Pancreas (tissue), 10 donors: ENCODE data around the gene NSG1. TPM values are rescaled to one million over a fixed set of nuclear protein-coding genes. Genes with fewer than 3 reads are reported as not detected.
"Not testable (repeated sequence)": the region's sequence is repeated elsewhere in the genome, so short reads cannot be mapped to it uniquely, and the experiment has no call there.

Source experiments
- ATAC-seq, 4 donors: fragments of 200-7000 bp; cut with Tn5 transposase; one replicate each; pipeline versions ENCODE4 v1.8.0 to v1.9.1; 2020; ENCODE audit warnings: mild to moderate bottlenecking in 4 of 4, moderate library complexity in 4 of 4
- DNase-seq, 6 donors: peaks; one replicate each; pipeline ENCODE4 v3.0.0-alpha.2; 2020
- FAIRE-seq: peaks from 2 replicates; lab custom pipeline; 2012; peaks lifted over from hg19 to GRCh38; lab: Jason Lieb, UNC
- H3K27ac ChIP-seq, 4 donors: fragments of 200-600 bp; sonication (generic); 1 replicate in 3 of 4; 2 replicates in 1 of 4; pipeline versions ENCODE4 v1.5.0 to v1.8.0; 2020
- H3K27me3 ChIP-seq, 4 donors: fragments of 200-600 bp; one replicate each; pipeline ENCODE4 v1.8.0; 2021
- H3K36me3 ChIP-seq, 3 donors: fragments of 200-600 bp; sonication (generic) in 1 of 3; one replicate each; pipeline versions ENCODE4 v1.5.0 to v1.8.0; 2020 to 2021
- H3K4me1 ChIP-seq, 3 donors: fragments of 200-600 bp; one replicate each; pipeline ENCODE4 v1.8.0; 2021
- H3K4me3 ChIP-seq, 4 donors: fragments of 200-600 bp; sonication (generic) in 2 of 4; one replicate each; pipeline versions ENCODE4 v1.5.0 to v1.8.0; 2020 to 2021
- H3K9me3 ChIP-seq, 4 donors: fragments of 200-600 bp; one replicate each; pipeline ENCODE4 v1.8.0; 2021
- CTCF ChIP-seq, 4 donors: fragments of 200-600 bp; sonication (generic) in 3 of 4; IDR thresholded peaks; one replicate each; pipeline versions ENCODE4 v1.5.0 to v1.8.0; 2021; ENCODE audit warnings: antibody characterized with exemption in 4 of 4
- WGBS, 2 donors: extraction: QIAGEN DNeasy Blood & Tissue Kit; methylation state at CpG; one replicate each; pipeline ENCODE4 v1.1.7; 2013; 5-methylcytosine and 5-hydroxymethylcytosine counted together
- intact Hi-C, 3 donors: fragments of 100-400 bp; cut with DNase I; formaldehyde crosslinking; loops; one replicate each; pipeline versions ENCODE4 v1.11.1 to v1.14.2; 2022
- polyA plus RNA-seq, 2 donors: library from polyadenylated mRNA; stranded (reverse); fragments of 200-250 nt; gene quantifications; one replicate each; pipeline ENCODE4 v1.2.3, GENCODE V29; 2013
- total RNA-seq, 6 donors: library from RNA; stranded (reverse); fragmentation: NEBNext Ultra II Directional in 4 of 6; extraction: Animal tissue kit (Norgen Biotek cat#: 25700) in 4 of 6; gene quantifications; one replicate each; pipeline versions ENCODE4 v1.2.1 to v1.2.4, GENCODE V29; 2021 to 2023
- donor health status: healthy with polysubstance abuse.
- donor health status: DM: no; HTN: no; CAD: no; lungs with moderate emphysema.
- donor health status: DM: no; HTN: no; CAD: no.
- donor health status: control.
- donor health status: control.
- donor health status: Bipolar disorder and iron deficiency.
- donor health status: DM: yes; HTN: yes; CAD: no.
- donor health status: DM: no; HTN: no; CAD: no.
- donor health status: DM: no; HTN: no; CAD: no.
- donor health status: DM: yes; HTN: yes; CAD: no.

NSG1 gene
- total and polyA plus RNA-seq, 8 donors: 0.28 to 10.1 (median 1.1) TPM

DNA sequence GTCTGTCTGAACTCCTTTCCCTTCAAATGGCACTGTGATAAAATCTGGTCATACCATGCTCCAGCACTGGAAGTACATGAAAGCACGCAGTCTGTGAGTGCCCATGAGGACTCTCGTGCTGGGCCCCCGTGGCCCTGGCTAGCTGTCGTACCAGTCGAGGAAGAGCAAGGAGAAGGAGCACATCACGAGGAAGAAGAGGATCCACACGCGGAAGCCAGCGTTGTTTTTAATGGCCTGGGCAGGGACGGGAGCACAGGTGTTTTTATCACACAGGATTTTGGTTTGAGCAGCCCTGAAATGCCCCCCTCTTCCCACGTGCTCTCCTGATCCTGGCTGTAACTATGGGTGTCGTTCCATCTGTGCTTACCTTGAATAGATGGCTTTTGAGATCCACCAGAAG lies 33.0 kb downstream of the NSG1 start:
- intact Hi-C loops: no loop called here
- Histone ChIP-seq H3K4me1 (no peaks in the 10 kb centered on the region), H3K4me3 (no peak overlapping the region), H3K27ac (no peak overlapping the region), H3K27me3 (no peaks in the 10 kb centered on the region), H3K9me3 (no peaks in the 10 kb centered on the region), H3K36me3 (peaks cover 6 to 49% (median 30%) of the 10 kb centered on the region in 3 donors)
- WGBS, 2 donors: 93 to 94% methylated on average over 12 of the region's 12 CpGs
- no peak for FAIRE-seq
- no peak for ATAC-seq
- DNase-seq: peak in 1 of 6 donors; percentile 30
- TF ChIP-seq CTCF (IDR thresholded peaks at IDR 0.05): no peak

DNA sequence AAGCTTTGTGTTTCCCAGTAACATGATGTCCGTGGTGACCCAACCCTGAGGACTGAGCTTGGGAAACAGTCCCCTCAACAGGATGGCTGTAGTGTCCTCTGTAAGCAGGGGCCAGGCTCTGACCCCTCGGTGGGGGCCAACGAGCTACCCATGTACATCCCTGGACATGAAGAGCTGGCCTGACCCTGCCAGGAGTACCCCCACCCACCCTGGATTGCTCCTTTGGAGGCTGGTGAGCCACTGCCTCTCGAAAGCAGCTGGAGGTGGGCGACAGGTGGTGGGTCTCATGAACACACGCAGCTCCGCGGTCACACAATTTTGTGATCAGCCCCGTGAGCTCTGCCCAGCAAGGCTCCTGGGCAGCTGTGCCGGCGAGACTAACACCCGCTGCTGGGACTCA lies 33.5 kb downstream of the NSG1 start:
- peak in 1 of 6 donors; percentile 32 for DNase-seq
- H3K36me3 ChIP-seq: peaks cover 6 to 49% (median 30%) of the 10 kb centered on the region in 3 donors
- H3K4me3 ChIP-seq: no peak overlapping the region
- no peaks in the 10 kb centered on the region for H3K9me3 ChIP-seq
- intact Hi-C loops: no loop called here
- H3K4me1 ChIP-seq: no peaks in the 10 kb centered on the region
- H3K27me3 ChIP-seq: no peaks in the 10 kb centered on the region
- FAIRE-seq: no peak
- H3K27ac ChIP-seq: no peak overlapping the region
- WGBS, 2 donors: 95 to 96% methylated on average over 12 of the region's 12 CpGs
- TF ChIP-seq CTCF (IDR thresholded peaks at IDR 0.05): no peak
- no peak for ATAC-seq

DNA sequence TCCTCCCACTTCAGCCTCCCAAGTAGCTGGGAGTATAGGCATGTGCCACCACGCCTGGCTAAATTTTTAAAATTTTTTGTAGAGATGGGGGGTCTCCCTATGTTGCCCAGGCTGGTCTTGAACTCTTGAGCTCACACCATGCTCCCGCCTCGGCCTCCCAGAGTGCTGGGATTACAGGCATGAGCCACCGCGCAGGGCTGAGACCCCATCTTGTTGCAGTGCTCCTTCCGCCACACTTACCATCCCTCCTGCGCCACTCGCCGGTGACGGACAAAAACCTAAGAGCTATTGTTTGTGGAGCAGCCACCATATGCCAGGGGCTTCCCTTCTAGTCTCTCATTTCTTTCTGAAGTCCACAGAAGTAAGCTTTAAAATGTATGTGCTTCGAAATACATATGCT lies 34.5 kb downstream of the NSG1 start:
- Histone ChIP-seq H3K4me3 (no peak overlapping the region), H3K4me1 (no peaks in the 10 kb centered on the region), H3K36me3 (peaks cover 6 to 49% (median 30%) of the 10 kb centered on the region in 3 donors), H3K27me3 (no peaks in the 10 kb centered on the region), H3K9me3 (no peaks in the 10 kb centered on the region), H3K27ac (no peak overlapping the region)
- no peak for ATAC-seq
- no peak for FAIRE-seq
- WGBS, 2 donors: 94 to 99% methylated on average over 11 of the region's 11 CpGs
- no peak for DNase-seq
- TF ChIP-seq CTCF (IDR thresholded peaks at IDR 0.05): no peak
- intact Hi-C loops: no loop called here

DNA sequence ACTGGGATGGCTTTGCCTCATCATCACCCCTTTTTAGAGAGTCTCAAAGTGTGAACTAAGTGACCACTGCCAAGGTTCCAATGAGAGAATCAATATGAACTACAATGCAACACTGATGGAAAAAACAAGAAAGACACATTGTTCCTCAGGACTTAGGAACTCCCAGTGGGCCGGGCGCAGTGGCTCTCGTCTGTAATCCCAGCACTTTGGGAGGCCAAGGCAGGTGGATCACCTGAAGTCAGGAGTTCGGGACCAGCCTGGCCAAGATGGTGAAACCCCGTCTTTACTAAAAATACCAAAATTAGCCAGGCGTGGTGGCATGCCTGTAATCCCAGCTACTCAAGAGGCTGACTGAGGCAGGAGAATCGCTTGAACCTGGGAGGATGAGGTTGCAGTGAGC lies 35.2 kb downstream of the NSG1 start:
- DNase-seq, FAIRE-seq, H3K9me3 ChIP-seq, H3K27ac ChIP-seq, ATAC-seq, H3K4me3 ChIP-seq, H3K4me1 ChIP-seq, H3K27me3 ChIP-seq, intact Hi-C loops: not testable (repeated sequence)
- WGBS, 2 donors: 93 to 95% methylated on average over 7 of the region's 7 CpGs
- H3K36me3 ChIP-seq: peaks cover 6 to 49% (median 30%) of the 10 kb centered on the region in 3 donors

DNA sequence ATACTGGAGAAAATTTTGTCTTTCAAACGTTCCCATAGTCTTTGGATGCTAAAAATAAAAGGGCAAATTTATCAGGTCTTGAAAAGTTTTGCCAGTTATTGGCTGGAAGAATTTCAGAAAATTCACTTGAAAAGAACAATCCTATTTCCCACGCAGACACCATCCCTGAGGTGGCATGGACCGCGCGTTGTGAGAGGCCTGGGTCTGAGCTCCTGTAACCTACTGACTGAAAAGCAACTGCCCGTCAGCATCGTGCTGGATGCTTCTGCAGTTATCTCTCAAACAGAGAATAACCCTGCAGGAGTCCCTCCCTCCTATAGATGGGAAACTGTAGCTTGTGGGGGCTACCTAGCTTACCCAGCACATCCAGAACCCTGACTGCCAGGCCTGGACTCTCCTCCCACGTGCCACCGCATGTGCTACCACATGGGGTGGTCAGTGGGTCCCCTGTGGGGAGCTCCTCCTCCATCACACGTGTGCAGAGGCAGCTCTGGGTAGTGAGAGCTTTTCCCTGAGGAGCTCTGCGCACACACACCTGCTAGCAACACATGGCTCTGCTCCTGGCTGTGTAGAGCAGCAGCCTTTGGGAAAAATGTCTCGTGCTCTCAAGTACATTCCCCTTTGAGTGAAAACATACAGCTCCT lies 36.1 kb downstream of the NSG1 start:
- intact Hi-C loops: no loop called here
- FAIRE-seq (no peak), ATAC-seq (peak in 2 of 4 donors; percentile 42 to 51), DNase-seq (no peak)
- Histone ChIP-seq H3K27ac (no peak overlapping the region), H3K27me3 (no peaks in the 10 kb centered on the region), H3K36me3 (peaks cover 6 to 50% (median 30%) of the 10 kb centered on the region in 3 donors), H3K4me3 (no peak overlapping the region), H3K4me1 (no peaks in the 10 kb centered on the region), H3K9me3 (no peaks in the 10 kb centered on the region)
- no peak for TF ChIP-seq CTCF (IDR thresholded peaks at IDR 0.05)
- WGBS, 2 donors: 72 to 75% methylated on average over 12 of the region's 12 CpGs
